Non-pigmented ciliary epithelial cell (primary cell): ENCODE measurements around the gene SKIDA1.

Experiments used
- DNase-seq: peaks from one replicate; pipeline ENCODE4 v3.0.0-alpha.2; 2010; ENCODE audit warnings: low read depth

The SKIDA1 gene

GRCh38 chr10:21529032-21529910 is 3.8 kb upstream of the SKIDA1 start:
- DNase-seq, result no peak

GRCh38 chr10:21528236-21529031 is 3.0 kb upstream of the SKIDA1 start:
- DNase-seq, result no peak

GRCh38 chr10:21527598-21528235 is 2.2 kb upstream of the SKIDA1 start:
- no peak for DNase-seq

- DNase-seq, result no peak
Measured at GRCh38 chr10:21526860-21527597, 1.5 kb upstream of the SKIDA1 start.

GRCh38 chr10:21526188-21526859 is 842 bp upstream of the SKIDA1 start:
- no peak for DNase-seq

- DNase-seq, result no peak
Measured at GRCh38 chr10:21524526-21525366, 736 bp downstream of the SKIDA1 start.

GRCh38 chr10:21524131-21524525 is 1.4 kb downstream of the SKIDA1 start:
- DNase-seq, result no peak

GRCh38 chr10:21523557-21524008 is 1.9 kb downstream of the SKIDA1 start:
- DNase-seq, result no peak

GRCh38 chr10:21522631-21523406 is 2.7 kb downstream of the SKIDA1 start:
- no peak for DNase-seq

GRCh38 chr10:21521751-21522533 is 3.5 kb downstream of the SKIDA1 start:
- no peak for DNase-seq

- no peak for DNase-seq
Measured at GRCh38 chr10:21520949-21521348, 4.5 kb downstream of the SKIDA1 start.

GRCh38 chr10:21520509-21520908 is 5.0 kb downstream of the SKIDA1 start:
- no peak for DNase-seq

GRCh38 chr10:21519941-21520436 is 5.5 kb downstream of the SKIDA1 start:
- no peak for DNase-seq

GRCh38 chr10:21519397-21519933 is 6.0 kb downstream of the SKIDA1 start:
- DNase-seq, result no peak

- DNase-seq, result no peak
Measured at GRCh38 chr10:21518641-21519396, 6.7 kb downstream of the SKIDA1 start.

- no peak for DNase-seq
Measured at GRCh38 chr10:21518149-21518640, 7.3 kb downstream of the SKIDA1 start.
